Gastrocnemius medialis (tissue), 4 donors: ENCODE measurements around the gene KATNAL1.

Source experiments
- POLR2A ChIP-seq, 2 donors: fragments of 450-650 bp; IDR thresholded peaks; one replicate each; pipeline ENCODE4 v1.6.1; 2017; ENCODE audit warnings: antibody characterized with exemption in 2 of 2, mild to moderate bottlenecking in 2 of 2, moderate library complexity in 2 of 2
- TF ChIP-seq, protein P1 (sequence below), 5 experiments: fragments of 450-650 bp in 3 of 5; fragments of 200-600 bp in 2 of 5; sonication (generic) in 2 of 5; IDR thresholded peaks in 4 of 5; conservative IDR thresholded peaks in 1 of 5; 1 replicate in 4 of 5; 2 replicates in 1 of 5; pipeline ENCODE4 v1.5.1; 2016 to 2019; ENCODE audit warnings: antibody characterized with exemption in 5 of 5, mild to moderate bottlenecking in 3 of 5, moderate library complexity in 3 of 5

DNA sequence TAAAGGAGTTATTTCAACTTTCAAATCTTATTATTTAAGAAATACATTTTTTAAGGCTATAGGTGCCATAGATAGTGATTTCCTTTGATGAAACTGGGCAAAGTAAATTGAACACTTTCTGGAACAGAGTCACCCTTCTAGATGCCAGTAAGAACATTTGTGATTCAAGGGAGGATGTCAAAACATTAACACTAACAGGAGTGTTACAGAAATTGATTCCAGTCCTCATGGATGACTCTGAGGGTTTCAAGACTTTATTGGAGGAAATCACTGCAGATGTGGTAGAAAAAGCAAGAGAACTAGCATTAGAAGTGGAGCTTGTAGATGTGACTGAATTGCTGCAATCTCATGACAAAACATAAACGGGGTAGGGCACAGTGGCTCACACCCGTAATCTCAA lies 12.2 kb downstream of the KATNAL1 start:
- TF ChIP-seq, protein P1, sequence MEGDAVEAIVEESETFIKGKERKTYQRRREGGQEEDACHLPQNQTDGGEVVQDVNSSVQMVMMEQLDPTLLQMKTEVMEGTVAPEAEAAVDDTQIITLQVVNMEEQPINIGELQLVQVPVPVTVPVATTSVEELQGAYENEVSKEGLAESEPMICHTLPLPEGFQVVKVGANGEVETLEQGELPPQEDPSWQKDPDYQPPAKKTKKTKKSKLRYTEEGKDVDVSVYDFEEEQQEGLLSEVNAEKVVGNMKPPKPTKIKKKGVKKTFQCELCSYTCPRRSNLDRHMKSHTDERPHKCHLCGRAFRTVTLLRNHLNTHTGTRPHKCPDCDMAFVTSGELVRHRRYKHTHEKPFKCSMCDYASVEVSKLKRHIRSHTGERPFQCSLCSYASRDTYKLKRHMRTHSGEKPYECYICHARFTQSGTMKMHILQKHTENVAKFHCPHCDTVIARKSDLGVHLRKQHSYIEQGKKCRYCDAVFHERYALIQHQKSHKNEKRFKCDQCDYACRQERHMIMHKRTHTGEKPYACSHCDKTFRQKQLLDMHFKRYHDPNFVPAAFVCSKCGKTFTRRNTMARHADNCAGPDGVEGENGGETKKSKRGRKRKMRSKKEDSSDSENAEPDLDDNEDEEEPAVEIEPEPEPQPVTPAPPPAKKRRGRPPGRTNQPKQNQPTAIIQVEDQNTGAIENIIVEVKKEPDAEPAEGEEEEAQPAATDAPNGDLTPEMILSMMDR (IDR thresholded peaks at IDR 0.05 in 4 of 5, conservative IDR thresholded peaks at IDR 0.05 in 1 of 5) = no peak
- TF ChIP-seq POLR2A (IDR thresholded peaks at IDR 0.05) = no peak
